Measurements from ENCODE around the gene LCLAT1.

Gene LCLAT1

DNA sequence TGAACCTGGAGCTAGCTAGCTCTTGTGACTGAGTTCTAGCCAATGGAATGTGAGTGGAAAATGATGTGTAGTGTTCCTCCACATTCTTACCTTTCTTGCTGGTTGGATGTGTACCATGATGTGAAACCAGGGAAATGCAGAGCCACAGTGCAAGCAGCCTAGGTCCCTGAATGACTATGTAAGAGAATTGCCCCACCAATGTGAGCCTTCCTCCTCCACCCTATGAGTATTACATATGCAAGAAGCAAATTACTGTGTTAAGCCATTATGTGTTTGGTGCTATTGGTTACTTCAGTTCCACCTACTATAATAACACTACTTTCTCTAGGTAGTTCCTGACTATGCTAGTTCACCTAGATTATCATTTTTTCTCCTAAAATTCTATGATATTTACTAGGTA, 39.6 kb downstream of the LCLAT1 start:
- no peaks in the 10 kb centered on the region for H3K9me2 ChIP-seq (replicated peaks; ENCODE audit: low read depth, low read length)
- H3K9ac ChIP-seq (ENCODE audit: low read depth, low read length, poor library complexity, severe bottlenecking), result no peak overlapping the region
- peaks cover 41% of the 10 kb centered on the region for H3K79me2 ChIP-seq (ENCODE audit: insufficient read depth, low read length)
- no peaks in the 10 kb centered on the region; the same call in 1 of the 2 replicates for H3F3A ChIP-seq (ENCODE audit: low read depth)
- H2AFZ ChIP-seq (ENCODE audit: low read length), result no peak overlapping the region
- H3K27me3 ChIP-seq (ENCODE audit: insufficient read depth, low read length, poor library complexity, severe bottlenecking), result no peaks in the 10 kb centered on the region
- H3K36me3 ChIP-seq (ENCODE audit: insufficient read depth, low read length), result no peaks in the 10 kb centered on the region
- peaks cover 4% of the 10 kb centered on the region for H4K20me1 ChIP-seq (ENCODE audit: insufficient read depth, low read length, poor library complexity, severe bottlenecking)
- TF ChIP-seq EZH2phosphoT487 (IDR thresholded peaks at IDR 0.05; ENCODE audit: borderline replicate concordance), result no peak
- TF ChIP-seq, protein P1, sequence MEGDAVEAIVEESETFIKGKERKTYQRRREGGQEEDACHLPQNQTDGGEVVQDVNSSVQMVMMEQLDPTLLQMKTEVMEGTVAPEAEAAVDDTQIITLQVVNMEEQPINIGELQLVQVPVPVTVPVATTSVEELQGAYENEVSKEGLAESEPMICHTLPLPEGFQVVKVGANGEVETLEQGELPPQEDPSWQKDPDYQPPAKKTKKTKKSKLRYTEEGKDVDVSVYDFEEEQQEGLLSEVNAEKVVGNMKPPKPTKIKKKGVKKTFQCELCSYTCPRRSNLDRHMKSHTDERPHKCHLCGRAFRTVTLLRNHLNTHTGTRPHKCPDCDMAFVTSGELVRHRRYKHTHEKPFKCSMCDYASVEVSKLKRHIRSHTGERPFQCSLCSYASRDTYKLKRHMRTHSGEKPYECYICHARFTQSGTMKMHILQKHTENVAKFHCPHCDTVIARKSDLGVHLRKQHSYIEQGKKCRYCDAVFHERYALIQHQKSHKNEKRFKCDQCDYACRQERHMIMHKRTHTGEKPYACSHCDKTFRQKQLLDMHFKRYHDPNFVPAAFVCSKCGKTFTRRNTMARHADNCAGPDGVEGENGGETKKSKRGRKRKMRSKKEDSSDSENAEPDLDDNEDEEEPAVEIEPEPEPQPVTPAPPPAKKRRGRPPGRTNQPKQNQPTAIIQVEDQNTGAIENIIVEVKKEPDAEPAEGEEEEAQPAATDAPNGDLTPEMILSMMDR (conservative IDR thresholded peaks at IDR 0.05; ENCODE audit: low read length), result no peak
- H3K4me3 ChIP-seq (ENCODE audit: low read length, poor library complexity, severe bottlenecking), result no peak overlapping the region
- H3K4me2 ChIP-seq (ENCODE audit: low read depth, low read length, poor library complexity, severe bottlenecking), result no peak overlapping the region
- no peaks in the 10 kb centered on the region for H3K9me3 ChIP-seq (ENCODE audit: insufficient read depth, low read depth, low read length)
- H3K4me1 ChIP-seq (ENCODE audit: insufficient read depth, low read length, poor library complexity, severe bottlenecking), result peaks cover 19% of the 10 kb centered on the region

DNA sequence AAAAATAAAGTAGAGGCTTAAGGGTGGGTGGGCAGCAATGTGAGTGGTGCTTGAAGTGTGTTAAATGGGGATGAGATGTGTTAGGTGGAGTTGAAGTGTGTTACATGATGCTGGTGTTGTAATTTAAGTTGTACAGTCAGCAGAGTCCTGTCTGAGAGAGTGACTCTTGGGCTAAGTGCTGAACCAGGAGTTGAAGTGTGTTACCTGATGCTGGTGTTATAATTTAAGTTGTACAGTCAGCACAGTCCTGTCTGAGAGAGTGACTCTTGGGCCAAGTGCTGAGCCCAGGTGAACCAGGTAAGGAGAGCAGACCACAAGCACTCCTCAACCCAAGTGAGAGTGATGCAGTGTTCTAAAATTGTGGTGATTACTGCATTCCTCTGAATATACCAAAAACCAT, 40.6 kb downstream of the LCLAT1 start:
- Histone ChIP-seq H3K79me2 (ENCODE audit: insufficient read depth, low read length) (peaks cover 41% of the 10 kb centered on the region), H3K4me1 (ENCODE audit: insufficient read depth, low read length, poor library complexity, severe bottlenecking) (peaks cover 11% of the 10 kb centered on the region), H3K4me3 (ENCODE audit: low read length, poor library complexity, severe bottlenecking) (no peak overlapping the region), H3K4me2 (ENCODE audit: low read depth, low read length, poor library complexity, severe bottlenecking) (no peak overlapping the region), H3K9me2 (replicated peaks; ENCODE audit: low read depth, low read length) (no peaks in the 10 kb centered on the region), H3K9ac (ENCODE audit: low read depth, low read length, poor library complexity, severe bottlenecking) (no peak overlapping the region), H3K9me3 (ENCODE audit: insufficient read depth, low read depth, low read length) (no peaks in the 10 kb centered on the region), H3F3A (ENCODE audit: low read depth) (no peaks in the 10 kb centered on the region), H4K20me1 (ENCODE audit: insufficient read depth, low read length, poor library complexity, severe bottlenecking) (no peaks in the 10 kb centered on the region), H3K27me3 (ENCODE audit: insufficient read depth, low read length, poor library complexity, severe bottlenecking) (no peaks in the 10 kb centered on the region), H2AFZ (ENCODE audit: low read length) (no peak overlapping the region), H3K36me3 (ENCODE audit: insufficient read depth, low read length) (no peaks in the 10 kb centered on the region)
- TF ChIP-seq, protein P1 (conservative IDR thresholded peaks at IDR 0.05; ENCODE audit: low read length), result no peak
- no peak for TF ChIP-seq EZH2phosphoT487 (IDR thresholded peaks at IDR 0.05; ENCODE audit: borderline replicate concordance)

DNA sequence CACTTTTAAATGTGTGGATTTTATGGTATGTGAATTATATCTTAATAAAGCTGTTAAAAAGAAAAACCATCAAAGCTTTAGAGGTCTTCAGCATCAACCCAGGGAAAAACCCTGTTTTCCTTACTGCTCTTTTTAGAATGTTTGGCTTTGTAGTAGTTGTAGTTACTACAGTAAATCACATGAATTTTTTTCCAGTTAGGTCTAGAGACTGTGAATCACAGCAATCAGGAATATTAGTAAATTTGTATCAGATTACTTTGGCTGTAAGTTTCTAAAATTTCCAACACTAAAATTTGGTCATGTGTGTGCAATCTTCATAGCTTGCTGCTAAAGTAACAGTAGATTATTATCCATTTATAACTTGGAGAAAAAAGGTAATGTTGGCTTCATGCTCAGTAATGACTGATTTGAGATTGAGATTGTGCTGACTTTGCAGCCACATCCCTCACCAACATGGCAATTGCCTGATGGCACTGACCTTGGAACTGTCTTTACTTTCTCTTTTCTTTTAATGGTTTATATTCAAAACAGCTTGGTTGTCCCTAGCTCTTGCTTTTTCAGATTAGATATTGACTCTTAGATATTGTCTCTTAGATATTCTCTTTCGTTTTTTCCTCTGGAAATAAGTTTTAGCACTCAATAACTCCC, 41.1 kb downstream of the LCLAT1 start:
- Histone ChIP-seq H3K9ac (ENCODE audit: low read depth, low read length, poor library complexity, severe bottlenecking) (no peak overlapping the region), H2AFZ (ENCODE audit: low read length) (no peak overlapping the region), H3K4me3 (ENCODE audit: low read length, poor library complexity, severe bottlenecking) (no peak overlapping the region), H3K36me3 (ENCODE audit: insufficient read depth, low read length) (no peaks in the 10 kb centered on the region), H4K20me1 (ENCODE audit: insufficient read depth, low read length, poor library complexity, severe bottlenecking) (no peaks in the 10 kb centered on the region), H3K9me3 (ENCODE audit: insufficient read depth, low read depth, low read length) (no peaks in the 10 kb centered on the region), H3K79me2 (ENCODE audit: insufficient read depth, low read length) (peaks cover 38% of the 10 kb centered on the region), H3K4me2 (ENCODE audit: low read depth, low read length, poor library complexity, severe bottlenecking) (no peak overlapping the region), H3K4me1 (ENCODE audit: insufficient read depth, low read length, poor library complexity, severe bottlenecking) (peaks cover 8% of the 10 kb centered on the region), H3K27me3 (ENCODE audit: insufficient read depth, low read length, poor library complexity, severe bottlenecking) (no peaks in the 10 kb centered on the region), H3F3A (ENCODE audit: low read depth) (no peaks in the 10 kb centered on the region), H3K9me2 (replicated peaks; ENCODE audit: low read depth, low read length) (no peaks in the 10 kb centered on the region)
- no peak for TF ChIP-seq EZH2phosphoT487 (IDR thresholded peaks at IDR 0.05; ENCODE audit: borderline replicate concordance)
- TF ChIP-seq, protein P1 (conservative IDR thresholded peaks at IDR 0.05; ENCODE audit: low read length), result no peak

Data from Loucy (cell line).